WTC11 (cell line): ENCODE measurements around the gene PIP4K2B. TPM values are rescaled to one million over a fixed set of nuclear protein-coding genes. Genes with fewer than 3 reads are reported as not detected.

ENCODE experiments used
- ATAC-seq: fragments of 200-7000 bp; cut with Tn5 transposase; 2 replicates; pipeline ENCODE4 v1.10.0; 2021; ENCODE audit warnings: mild to moderate bottlenecking, moderate library complexity
- CTCF ChIA-PET: fragments of 300-600 bp; sonication (Branson Sonifier 250); formaldehyde crosslinking; loops from one replicate; lab custom pipeline; 2021; ENCODE audit warnings: antibody characterized with exemption; lab: Charles Lee
- POLR2A ChIA-PET: fragments of 350-600 bp; sonication (Branson Sonifier 250); formaldehyde crosslinking; loops from one replicate; lab custom pipeline; 2021; ENCODE audit warnings: antibody characterized with exemption; lab: Charles Lee
- DNase-seq: peaks from one replicate; pipeline ENCODE4 v3.0.0; 2021; ENCODE audit warnings: low spot score
- H3K27ac Mint-ChIP-seq: 2 replicates; pipeline ENCODE4 v1.8.0; 2021; ENCODE audit warnings: mixed read lengths
- H3K27me3 Mint-ChIP-seq: 2 replicates; pipeline ENCODE4 v1.8.0; 2021; ENCODE audit warnings: low read depth, mild to moderate bottlenecking, moderate library complexity, mixed read lengths
- H3K36me3 Mint-ChIP-seq: 2 replicates; pipeline ENCODE4 v1.8.0; 2021; ENCODE audit warnings: mixed read lengths
- H3K4me1 Mint-ChIP-seq: 2 replicates; pipeline ENCODE4 v1.8.0; 2022; ENCODE audit warnings: mixed read lengths
- H3K4me3 Mint-ChIP-seq: 2 replicates; pipeline ENCODE4 v1.8.0; 2021; ENCODE audit warnings: mild to moderate bottlenecking, moderate library complexity, mixed read lengths
- H3K9me3 Mint-ChIP-seq: 2 replicates; pipeline ENCODE4 v1.8.0; 2021; ENCODE audit warnings: mixed read lengths
- AR ChIP-seq: fragments of 250-450 bp; sonication (Bioruptor Pico); IDR thresholded peaks from 2 replicates; pipeline ENCODE4 v1.9.0; 2021; ENCODE audit warnings: mild to moderate bottlenecking
- ATF1 ChIP-seq: sonication (generic); formaldehyde crosslinking; IDR thresholded peaks from 2 replicates; pipeline ENCODE4 v1.8.1; 2023; ENCODE audit warnings: mild to moderate bottlenecking, moderate library complexity, missing genetic modification reagents
- EMX1 ChIP-seq: fragments of 250-450 bp; sonication (Bioruptor Pico); IDR thresholded peaks from 2 replicates; pipeline ENCODE4 v1.8.0; 2021; ENCODE audit warnings: mild to moderate bottlenecking
- HMGA2 ChIP-seq: fragments of 250-450 bp; sonication (Bioruptor Pico); IDR thresholded peaks from 2 replicates; pipeline ENCODE4 v1.4.0; 2021; ENCODE audit warnings: mild to moderate bottlenecking, moderate library complexity
- NR2C2 ChIP-seq: sonication (generic); formaldehyde crosslinking; IDR thresholded peaks from 2 replicates; pipeline ENCODE4 v1.8.0; 2022; ENCODE audit warnings: mild to moderate bottlenecking, missing genetic modification reagents
- TEAD1 ChIP-seq: sonication (generic); formaldehyde crosslinking; IDR thresholded peaks from 2 replicates; pipeline ENCODE4 v1.8.0; 2022; ENCODE audit warnings: mild to moderate bottlenecking, missing genetic modification reagents
- TP53 ChIP-seq: sonication (generic); formaldehyde crosslinking; IDR thresholded peaks from 2 replicates; pipeline ENCODE4 v1.8.1; 2023; ENCODE audit warnings: mild to moderate bottlenecking, missing genetic modification reagents
- USF2 ChIP-seq: sonication (generic); formaldehyde crosslinking; IDR thresholded peaks from 2 replicates; pipeline ENCODE4 v1.8.1; 2023; ENCODE audit warnings: mild to moderate bottlenecking, missing genetic modification reagents, moderate library complexity
- ZNF263 ChIP-seq: sonication (generic); formaldehyde crosslinking; IDR thresholded peaks from 2 replicates; pipeline ENCODE4 v1.8.1; 2022; ENCODE audit warnings: low read depth, mild to moderate bottlenecking, moderate library complexity, missing genetic modification reagents
- ZNF416 ChIP-seq: fragments of 250-450 bp; sonication (Bioruptor Pico); IDR thresholded peaks from 2 replicates; pipeline ENCODE4 v1.9.0; 2021; ENCODE audit warnings: mild to moderate bottlenecking, inconsistent platforms
- total RNA-seq: library from RNA; stranded (reverse); gene quantifications from 3 replicates; pipeline ENCODE4 v1.2.3, GENCODE V29; 2021
- TF ChIP-seq, protein P1 (sequence below): sonication (generic); formaldehyde crosslinking; IDR thresholded peaks from 2 replicates; pipeline ENCODE4 v1.8.0; 2022; ENCODE audit warnings: missing genetic modification reagents
- TF ChIP-seq, protein P2 (sequence below): fragments of 250-450 bp; sonication (Bioruptor Pico); IDR thresholded peaks from 2 replicates; pipeline ENCODE4 v2.1.2; 2022; ENCODE audit warnings: mild to moderate bottlenecking, moderate library complexity

PIP4K2B gene
- total RNA-seq, 1 experiment from 2014 or later, result 61.9 TPM

- TF ChIP-seq, protein P1, sequence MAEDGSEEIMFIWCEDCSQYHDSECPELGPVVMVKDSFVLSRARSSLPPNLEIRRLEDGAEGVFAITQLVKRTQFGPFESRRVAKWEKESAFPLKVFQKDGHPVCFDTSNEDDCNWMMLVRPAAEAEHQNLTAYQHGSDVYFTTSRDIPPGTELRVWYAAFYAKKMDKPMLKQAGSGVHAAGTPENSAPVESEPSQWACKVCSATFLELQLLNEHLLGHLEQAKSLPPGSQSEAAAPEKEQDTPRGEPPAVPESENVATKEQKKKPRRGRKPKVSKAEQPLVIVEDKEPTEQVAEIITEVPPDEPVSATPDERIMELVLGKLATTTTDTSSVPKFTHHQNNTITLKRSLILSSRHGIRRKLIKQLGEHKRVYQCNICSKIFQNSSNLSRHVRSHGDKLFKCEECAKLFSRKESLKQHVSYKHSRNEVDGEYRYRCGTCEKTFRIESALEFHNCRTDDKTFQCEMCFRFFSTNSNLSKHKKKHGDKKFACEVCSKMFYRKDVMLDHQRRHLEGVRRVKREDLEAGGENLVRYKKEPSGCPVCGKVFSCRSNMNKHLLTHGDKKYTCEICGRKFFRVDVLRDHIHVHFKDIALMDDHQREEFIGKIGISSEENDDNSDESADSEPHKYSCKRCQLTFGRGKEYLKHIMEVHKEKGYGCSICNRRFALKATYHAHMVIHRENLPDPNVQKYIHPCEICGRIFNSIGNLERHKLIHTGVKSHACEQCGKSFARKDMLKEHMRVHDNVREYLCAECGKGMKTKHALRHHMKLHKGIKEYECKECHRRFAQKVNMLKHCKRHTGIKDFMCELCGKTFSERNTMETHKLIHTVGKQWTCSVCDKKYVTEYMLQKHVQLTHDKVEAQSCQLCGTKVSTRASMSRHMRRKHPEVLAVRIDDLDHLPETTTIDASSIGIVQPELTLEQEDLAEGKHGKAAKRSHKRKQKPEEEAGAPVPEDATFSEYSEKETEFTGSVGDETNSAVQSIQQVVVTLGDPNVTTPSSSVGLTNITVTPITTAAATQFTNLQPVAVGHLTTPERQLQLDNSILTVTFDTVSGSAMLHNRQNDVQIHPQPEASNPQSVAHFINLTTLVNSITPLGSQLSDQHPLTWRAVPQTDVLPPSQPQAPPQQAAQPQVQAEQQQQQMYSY (CRISPR knock-in tag), result peak; percentile 76
- TF ChIP-seq, protein P2, sequence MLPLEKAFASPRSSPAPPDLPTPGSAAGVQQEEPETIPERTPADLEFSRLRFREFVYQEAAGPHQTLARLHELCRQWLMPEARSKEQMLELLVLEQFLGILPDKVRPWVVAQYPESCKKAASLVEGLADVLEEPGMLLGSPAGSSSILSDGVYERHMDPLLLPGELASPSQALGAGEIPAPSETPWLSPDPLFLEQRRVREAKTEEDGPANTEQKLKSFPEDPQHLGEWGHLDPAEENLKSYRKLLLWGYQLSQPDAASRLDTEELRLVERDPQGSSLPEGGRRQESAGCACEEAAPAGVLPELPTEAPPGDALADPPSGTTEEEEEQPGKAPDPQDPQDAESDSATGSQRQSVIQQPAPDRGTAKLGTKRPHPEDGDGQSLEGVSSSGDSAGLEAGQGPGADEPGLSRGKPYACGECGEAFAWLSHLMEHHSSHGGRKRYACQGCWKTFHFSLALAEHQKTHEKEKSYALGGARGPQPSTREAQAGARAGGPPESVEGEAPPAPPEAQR (CRISPR knock-in tag), result no peak
- TF ChIP-seq ZNF416 (CRISPR knock-in tag) (no peak), NR2C2 (no peak), AR (CRISPR knock-in tag) (no peak), HMGA2 (CRISPR knock-in tag) (no peak), TEAD1 (no peak), USF2 (no peak), EMX1 (CRISPR knock-in tag) (no peak)
- TF ChIP-seq, all 79 proteins: peak for 6
Observed at GRCh38 chr17:38719943-38720641, 79.3 kb downstream of the PIP4K2B start (continued).

DNA sequence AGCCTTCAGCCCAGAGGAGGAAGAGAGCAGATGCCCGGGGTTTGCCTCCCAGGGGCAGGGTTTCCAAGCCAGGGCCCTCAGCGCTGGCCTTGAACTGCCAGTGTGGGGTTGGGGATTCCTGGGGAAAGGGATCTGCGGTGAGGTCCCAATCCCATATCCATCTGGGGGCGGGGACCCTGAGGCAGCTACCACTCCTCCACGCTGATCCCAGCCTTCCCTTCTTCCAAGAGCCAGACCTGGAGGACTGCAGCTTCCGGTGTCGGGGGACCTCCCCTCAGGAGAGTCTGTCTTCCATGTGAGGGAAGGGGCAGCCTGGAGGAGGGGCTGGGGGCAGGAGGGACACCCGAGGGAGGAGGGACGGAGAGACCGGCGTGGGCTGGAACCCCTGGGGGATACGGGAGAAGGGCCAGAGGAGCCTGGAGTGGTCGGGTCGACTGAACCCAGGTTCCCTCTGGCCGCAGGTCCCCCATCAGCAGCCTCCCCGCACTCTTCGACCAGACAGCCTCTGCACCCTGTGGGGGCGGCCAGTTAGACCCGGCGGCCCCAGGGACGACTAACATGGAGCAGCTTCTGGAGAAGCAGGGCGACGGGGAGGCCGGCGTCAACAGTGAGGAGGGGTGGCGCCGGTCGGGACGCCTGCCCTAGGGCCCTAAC, 79.9 kb downstream of the PIP4K2B start:
- H3K36me3 Mint-ChIP-seq, result no peaks in the 10 kb centered on the region
- DNase-seq (peak; percentile 52), ATAC-seq (no peak)
- H3K4me3 Mint-ChIP-seq, result peak overlapping the region; percentile 54
- H3K27ac Mint-ChIP-seq, result no peak overlapping the region
- H3K9me3 Mint-ChIP-seq, result no peaks in the 10 kb centered on the region
- peaks cover 12% of the 10 kb centered on the region for H3K27me3 Mint-ChIP-seq
- TF ChIP-seq TP53 (CRISPR knock-in tag) (peak; percentile 59; the same call in 1 of the 2 replicates), ZNF263 (CRISPR knock-in tag) (peak; percentile 44; the same call in 1 of the 2 replicates), ATF1 (CRISPR knock-in tag) (no peak)
- H3K4me1 Mint-ChIP-seq, result peaks cover 43% of the 10 kb centered on the region
- POLR2A ChIA-PET, result interaction anchor here (0.6 to 1.5 kb wide), 8 partner anchors 10 to 156 kb away, joined by 3 to 7 read pairs (median 4); partner anchors contain the start of gene EPOP
- CTCF ChIA-PET, result interaction anchor here (0.6 to 5.0 kb wide), 24 partner anchors 9 to 211 kb away, joined by 3 to 37 read pairs (median 4); partner anchors contain the start of genes CISD3 and MLLT6
